Globus pallidus (tissue), 1 donor: ENCODE measurements around the gene DOCK2.
"Not testable (repeated sequence)": the region's sequence is repeated elsewhere in the genome, so short reads cannot be mapped to it uniquely, and the experiment has no call there.

Experiments used
- DNase-seq: peaks from one replicate; pipeline ENCODE4 v3.0.0-alpha.2; 2015; ENCODE audit warnings: low spot score

The DOCK2 gene

GRCh38 chr5:169719360-169720314 is 82.6 kb downstream of the DOCK2 start:
- DNase-seq: no peak

DNA sequence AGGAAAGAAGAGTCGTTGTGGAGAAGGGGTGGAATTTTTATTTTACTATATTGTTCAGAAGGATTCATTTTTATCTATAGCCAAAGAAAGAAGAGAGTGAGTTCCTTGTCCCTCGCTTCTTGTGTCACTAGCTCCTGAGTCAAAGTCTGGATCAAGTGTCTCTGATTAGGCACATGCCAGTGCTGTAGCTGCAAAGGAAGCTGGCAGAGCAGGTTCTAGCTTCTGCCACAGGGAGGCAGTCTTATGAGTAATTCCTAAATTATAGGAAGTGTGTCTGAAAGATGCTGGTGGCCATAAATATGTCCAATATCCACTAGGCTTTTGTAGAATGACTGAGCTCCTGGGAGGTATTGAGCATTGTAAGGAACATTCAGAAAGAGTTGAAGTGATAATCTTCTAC is 84.7 kb downstream of the DOCK2 start:
- DNase-seq: no peak

DNA sequence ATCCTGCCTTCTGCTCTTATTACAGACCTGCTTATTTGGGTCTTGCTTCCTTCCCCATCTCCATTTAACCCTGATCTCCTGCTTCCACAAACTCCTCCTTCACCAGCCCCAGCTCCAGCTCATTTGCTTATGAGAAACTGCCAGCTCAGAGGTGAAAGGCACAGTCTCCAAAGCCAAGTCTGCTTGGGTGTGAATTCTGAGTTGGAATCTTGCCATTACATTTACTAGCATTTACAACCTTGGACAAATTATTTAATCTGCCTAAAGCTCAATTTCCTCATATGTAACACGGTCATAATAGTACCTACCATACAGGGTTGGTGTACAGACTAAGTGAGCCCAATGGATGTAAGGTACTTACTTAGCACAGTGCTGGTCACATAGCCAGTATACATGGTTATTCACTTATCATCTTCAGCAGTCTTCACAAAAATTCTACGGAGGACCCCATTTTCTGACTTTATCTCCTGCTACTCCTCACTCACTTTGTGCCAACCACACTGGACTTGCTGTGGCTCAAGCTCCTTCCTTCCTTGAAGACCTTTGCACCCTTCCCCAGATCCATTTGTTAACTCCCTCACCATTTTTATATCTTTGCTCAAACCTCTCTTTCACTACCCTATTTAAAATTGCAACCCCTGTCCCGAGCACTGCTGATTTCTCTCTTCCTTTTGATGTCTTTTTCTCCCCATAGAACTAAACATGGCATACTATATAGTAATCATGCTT is 86.2 kb downstream of the DOCK2 start:
- DNase-seq: no peak

GRCh38 chr5:169724303-169725087 is 87.4 kb downstream of the DOCK2 start:
- no peak for DNase-seq

DNA sequence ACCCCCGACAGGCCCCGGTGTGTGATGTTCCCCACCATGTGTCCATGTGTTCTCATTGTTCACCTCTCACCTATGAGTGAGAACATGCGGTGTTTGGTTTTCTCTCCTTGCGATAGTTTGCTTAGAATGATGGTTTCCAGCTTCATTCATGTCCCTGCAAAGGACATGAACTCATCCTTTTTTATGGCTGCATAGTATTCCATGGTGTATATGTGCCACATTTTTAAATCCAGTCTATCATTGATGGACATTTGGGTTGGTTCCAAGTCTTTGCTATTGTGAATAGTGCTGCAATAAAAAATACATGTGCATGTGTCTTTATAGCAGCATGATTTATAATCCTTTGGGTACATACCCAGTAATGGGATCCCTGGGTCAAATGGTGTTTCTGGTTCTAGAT is 88.6 kb downstream of the DOCK2 start:
- not testable (repeated sequence) for DNase-seq

- DNase-seq: no peak
These were observed 91.3 kb downstream of the DOCK2 start for GRCh38 chr5:169728418-169728817.

DNA sequence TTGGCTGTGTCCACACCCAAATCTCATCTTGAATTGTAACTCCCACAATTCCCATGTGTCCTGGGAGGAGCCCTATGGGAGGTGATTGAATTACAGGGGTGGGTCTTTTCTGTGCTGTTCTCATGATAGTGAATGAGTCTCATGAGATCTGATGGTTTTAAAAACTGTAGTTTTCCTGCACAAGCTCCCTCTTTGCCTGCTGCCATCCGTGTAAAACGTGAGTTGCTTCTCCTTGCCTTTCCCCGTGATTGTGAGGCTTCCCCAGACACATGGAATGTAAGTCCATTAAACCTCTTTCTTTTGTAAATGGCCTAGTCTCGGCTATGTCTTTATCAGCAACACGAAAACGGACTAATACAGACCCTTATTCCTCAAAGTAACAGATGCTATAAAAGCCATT is 94.1 kb downstream of the DOCK2 start:
- DNase-seq: no peak

GRCh38 chr5:169732841-169733240 is 95.8 kb downstream of the DOCK2 start:
- DNase-seq: no peak

DNA sequence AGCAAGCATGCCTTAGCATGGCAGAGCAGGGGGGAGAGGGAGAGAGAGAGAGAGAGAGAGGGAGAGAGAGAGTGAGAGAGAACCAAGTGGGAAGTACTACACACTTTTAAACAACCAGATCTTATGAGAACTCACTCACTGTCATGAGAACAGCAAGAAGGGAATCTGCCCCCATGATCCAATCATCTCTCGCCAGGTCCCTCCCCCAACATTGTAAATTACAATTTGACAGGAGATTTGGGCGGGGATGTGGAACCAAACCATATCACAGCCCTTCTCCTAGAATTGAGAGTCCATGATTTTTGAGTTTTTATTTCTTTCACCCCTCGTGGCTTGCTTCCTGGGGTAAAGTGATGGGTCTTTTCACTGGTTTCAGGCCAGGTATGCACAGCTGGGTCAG is 98.8 kb downstream of the DOCK2 start:
- DNase-seq: no peak

DNA sequence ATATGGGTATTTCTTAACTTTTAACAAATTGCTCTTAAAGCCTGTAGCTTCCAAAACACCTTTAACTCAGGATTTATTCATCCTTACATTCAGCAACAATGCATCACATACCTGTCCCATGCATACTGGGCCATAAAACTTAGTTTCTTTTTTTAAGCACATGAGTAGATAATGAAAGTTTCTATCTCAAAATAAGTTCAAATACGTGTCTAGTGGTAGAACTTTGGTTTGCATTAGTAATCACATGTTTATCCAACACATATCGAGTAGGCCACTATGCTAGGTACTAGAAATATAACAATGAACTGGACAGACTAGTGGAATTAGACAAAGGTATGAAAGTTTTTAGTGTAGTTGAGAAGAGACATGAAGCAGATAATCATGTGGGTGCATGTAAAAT is 99.6 kb downstream of the DOCK2 start:
- DNase-seq: no peak

DNA sequence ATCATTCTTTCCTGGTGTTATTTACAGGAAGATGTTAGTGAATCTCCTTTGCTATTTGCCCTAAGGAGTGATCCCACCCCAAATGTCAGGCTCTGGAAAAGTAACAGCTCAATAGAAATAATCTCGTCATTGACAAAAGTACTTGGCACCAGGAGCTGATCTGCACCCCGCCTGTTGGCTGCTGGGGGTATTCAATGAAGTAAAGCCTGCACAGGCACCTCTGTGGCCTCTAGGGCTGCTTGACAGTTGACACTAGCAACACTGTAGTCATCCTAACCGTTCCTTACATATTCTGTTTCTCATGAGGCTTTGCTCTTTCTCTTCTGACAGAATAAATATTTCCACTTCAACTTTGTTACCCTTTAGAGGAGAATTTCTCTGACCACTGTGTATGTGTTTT is 103.4 kb downstream of the DOCK2 start:
- DNase-seq: no peak

DNA sequence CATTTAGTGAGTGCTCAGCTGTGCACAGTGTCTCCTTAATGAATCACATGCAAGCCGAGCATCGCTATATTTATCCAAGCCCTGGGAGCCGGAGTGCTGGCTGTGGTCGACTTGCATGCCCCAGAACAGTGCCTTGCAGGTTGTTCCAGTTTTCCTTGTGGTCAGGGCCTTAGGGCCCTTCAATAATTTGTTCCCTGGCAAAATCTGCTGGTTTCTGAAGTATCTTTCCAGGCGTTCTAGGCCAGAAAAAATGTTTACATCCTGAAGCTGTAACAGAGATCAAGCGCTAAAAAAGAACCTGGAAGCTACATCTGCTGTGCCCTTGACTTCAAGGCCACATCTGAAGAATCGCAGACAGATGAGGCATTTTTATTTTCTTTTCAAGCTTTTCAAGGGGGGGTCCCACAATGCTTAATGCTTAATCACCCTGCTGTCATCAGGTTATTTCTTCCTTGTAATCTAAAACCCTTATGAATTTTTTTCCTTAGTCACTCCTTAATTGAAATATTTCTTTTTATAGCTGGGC is 105.8 kb downstream of the DOCK2 start:
- no peak for DNase-seq

- no peak for DNase-seq
These were observed 107.3 kb downstream of the DOCK2 start for GRCh38 chr5:169744336-169744735.

DNA sequence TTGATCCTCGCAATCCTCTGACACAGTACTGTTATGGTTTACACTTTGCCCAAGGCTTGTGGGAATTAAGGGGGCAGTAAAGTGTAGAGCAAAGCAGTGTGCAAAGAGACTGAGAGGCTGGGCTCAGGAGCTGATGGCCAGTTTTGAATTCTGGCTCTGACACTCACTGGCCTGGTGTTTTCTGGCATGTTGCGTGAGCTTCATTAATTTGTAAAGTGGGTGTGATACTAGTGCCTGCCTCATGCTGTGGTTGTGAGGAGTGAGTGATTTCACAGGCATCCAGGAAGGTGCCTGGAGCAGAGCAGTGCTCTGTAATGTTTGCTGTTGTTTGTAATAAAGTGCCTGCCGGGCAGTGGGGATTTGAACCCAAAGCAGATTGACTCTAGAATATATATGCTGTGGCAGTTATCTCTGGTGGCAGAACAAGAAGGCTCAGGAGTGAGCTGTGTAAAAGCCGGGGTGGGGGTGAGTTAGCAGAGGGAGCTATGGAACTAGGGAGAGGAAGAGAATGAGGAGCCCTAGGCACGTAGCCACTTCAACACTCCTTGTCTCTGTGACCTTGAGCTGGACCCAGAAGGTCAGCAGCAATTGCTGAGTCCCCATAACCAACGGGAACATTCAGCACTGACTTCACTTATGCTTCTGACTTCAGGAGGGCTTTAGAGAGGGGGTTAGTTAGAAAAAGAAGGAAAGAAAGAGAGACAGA is 108.5 kb downstream of the DOCK2 start:
- DNase-seq: no peak

DNA sequence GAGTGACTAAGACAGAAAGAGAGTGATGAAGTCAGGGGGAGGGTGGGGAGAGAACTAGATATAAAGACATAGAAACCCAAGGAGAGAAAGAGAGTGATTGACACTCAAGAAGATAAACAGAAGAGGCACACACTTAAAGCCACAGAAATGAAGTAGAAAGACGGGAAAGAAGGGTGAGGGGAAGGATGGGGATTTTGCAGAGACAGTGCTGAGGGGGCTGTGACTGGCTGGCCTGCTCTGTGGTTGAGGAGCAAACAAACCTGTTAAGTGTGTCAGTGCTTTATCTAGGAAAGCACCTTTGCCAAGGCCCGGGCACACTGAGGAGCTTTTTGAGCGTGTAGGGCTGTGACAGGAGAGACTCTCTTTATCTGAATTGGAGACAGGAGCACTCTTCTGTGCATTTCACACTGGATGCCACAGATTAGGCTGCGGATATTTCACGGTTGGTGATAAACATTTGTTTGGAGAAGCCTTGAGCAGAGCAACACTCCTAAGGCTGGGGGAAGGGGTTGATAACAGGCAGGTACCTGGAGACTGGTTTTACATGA is 109.1 kb downstream of the DOCK2 start:
- no peak for DNase-seq

DNA sequence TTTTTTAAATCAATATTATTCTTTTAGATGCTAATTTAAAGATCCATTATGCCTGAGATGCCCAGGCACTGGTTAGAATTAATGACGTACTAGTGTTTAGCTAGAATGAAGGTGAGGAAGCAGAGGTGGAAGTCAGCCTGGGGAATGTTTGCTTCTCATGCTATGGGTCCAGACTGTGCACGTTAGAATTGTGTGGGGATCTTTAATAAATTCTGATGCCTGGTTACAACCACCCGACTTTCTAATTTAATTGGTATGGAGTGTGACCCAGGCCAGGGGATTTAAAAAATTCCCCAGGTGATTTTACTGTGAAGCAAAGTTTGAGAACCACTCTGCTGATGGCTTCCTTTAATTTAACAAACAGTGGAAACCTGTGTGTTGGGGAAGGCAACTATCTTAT is 111.1 kb downstream of the DOCK2 start:
- no peak for DNase-seq

- DNase-seq: no peak
These were observed 112.2 kb downstream of the DOCK2 start for GRCh38 chr5:169749295-169749694.

DNA sequence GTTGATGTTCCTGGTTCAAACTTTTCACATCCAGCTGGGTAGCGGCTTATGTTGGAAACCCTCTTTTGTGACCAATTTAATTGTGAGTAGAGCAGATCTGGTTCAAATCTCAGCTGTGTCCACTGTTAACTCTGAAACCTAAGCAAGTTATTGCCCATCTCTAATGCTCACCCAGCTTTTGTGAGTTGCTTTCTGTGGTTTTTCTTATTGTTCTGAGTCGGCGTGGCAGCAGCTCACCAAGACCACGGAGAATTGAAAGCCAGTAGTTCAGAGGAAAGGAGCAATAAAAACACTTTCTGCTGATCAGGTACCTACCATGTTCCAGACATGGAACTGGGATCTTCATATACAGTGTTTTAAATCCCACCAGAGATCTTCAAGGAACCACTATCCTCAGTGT is 114.4 kb downstream of the DOCK2 start:
- no peak for DNase-seq

GRCh38 chr5:169752566-169752965 is 115.5 kb downstream of the DOCK2 start:
- DNase-seq: not testable (repeated sequence)

DNA sequence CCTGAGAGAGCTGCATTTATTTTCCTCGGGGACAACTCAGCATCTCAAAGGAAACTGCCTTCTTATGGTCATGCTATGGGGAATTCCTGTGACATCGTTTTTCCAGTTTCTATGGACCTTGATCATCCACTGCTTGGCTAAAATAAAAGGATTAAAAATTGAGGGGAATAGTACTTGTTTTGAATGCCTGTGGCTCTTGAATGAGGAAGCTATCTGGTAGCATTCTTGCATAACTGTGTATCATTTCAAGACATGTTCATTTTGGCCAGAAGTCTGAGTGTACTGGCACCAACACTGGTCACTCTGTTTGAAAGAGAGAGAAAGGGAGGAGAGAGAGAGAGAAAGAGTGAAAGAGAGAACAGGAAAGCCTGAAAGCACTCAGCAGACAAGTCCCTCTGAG is 116.7 kb downstream of the DOCK2 start:
- no peak for DNase-seq

DNA sequence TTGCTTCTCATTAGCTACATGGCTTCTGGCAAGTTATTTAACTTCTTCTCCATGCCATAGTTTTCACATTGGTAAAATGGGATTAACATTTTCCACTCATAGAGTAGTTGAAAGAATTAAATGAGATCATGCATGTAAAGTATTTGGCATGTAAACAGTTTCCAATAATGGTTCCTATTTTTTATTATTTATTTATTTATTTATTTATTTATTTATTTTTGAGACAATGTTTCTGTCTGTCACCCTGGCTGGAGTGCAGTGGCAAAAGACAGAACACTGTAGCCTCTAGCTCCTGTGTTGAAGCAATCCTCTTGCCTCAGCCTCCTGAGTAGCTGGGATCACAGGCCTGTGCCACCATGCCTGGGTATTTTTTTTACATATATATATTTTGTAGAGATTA is 117.7 kb downstream of the DOCK2 start:
- DNase-seq: no peak
